GM10266 (cell line): Measurements from ENCODE around the gene PINLYP.
A peak's percentile ranks its signal among the peaks of the same experiment; 100 is the strongest.

ENCODE experiments used
- DNase-seq: peaks from one replicate; pipeline ENCODE4 v3.0.0; 2012; ENCODE audit errors: extremely low spot score
- CTCF ChIP-seq: IDR thresholded peaks from 2 replicates; pipeline ENCODE4 v1.5.1; 2012; ENCODE audit warnings: mild to moderate bottlenecking, low read depth; ENCODE audit not compliant: control insufficient read depth, insufficient read depth; ENCODE audit errors: missing control alignments

PINLYP gene

GRCh38 chr19:43589277-43589676 lies 13.7 kb downstream of the PINLYP start:
- no peak for TF ChIP-seq CTCF
- no peak for DNase-seq

GRCh38 chr19:43589678-43590077 lies 14.1 kb downstream of the PINLYP start:
- no peak for TF ChIP-seq CTCF
- DNase-seq: no peak

- DNase-seq: no peak
- TF ChIP-seq CTCF: no peak
Measured at GRCh38 chr19:43591904-43592772, 16.5 kb downstream of the PINLYP start.

GRCh38 chr19:43592800-43593350 lies 17.3 kb downstream of the PINLYP start:
- no peak for TF ChIP-seq CTCF

GRCh38 chr19:43594081-43594697 lies 18.6 kb downstream of the PINLYP start:
- TF ChIP-seq CTCF: no peak
- no peak for DNase-seq

More at GRCh38 chr19:43592800-43593350, 17.3 kb downstream of the PINLYP start:
- DNase-seq: no peak

GRCh38 chr19:43594710-43595604 lies 19.4 kb downstream of the PINLYP start:
- peak; percentile 95 for TF ChIP-seq CTCF
- DNase-seq: peak; percentile 76
